Gastrocnemius medialis (tissue), 4 donors: ENCODE data around the gene SPACA9. TPM values are rescaled to one million over a fixed set of nuclear protein-coding genes. Genes with fewer than 3 reads are reported as not detected.

Experiments used
- ATAC-seq, 2 donors: fragments of 150-250 bp; one replicate each; pipeline ENCODE4 v1.9.1; 2016
- DNase-seq, 2 donors: peaks; one replicate each; pipeline ENCODE4 v3.0.0-alpha.2; 2019
- H3K27ac ChIP-seq, 4 donors: fragments of 200-600 bp; sonication (generic); 1 replicate in 1 of 4; 2 replicates in 3 of 4; pipeline ENCODE4 v1.5.1; 2016 to 2018; ENCODE audit warnings: mild to moderate bottlenecking in 2 of 4, moderate library complexity in 1 of 4
- H3K27me3 ChIP-seq, 3 donors: fragments of 200-600 bp; sonication (generic) in 2 of 3; 1 replicate in 1 of 3; 2 replicates in 2 of 3; pipeline versions ENCODE4 v1.5.1 to v1.6.0; 2016 to 2019; ENCODE audit warnings: mild to moderate bottlenecking in 1 of 3, moderate library complexity in 1 of 3
- H3K36me3 ChIP-seq, 2 donors: fragments of 200-600 bp; sonication (generic) in 1 of 2; one replicate each; pipeline ENCODE4 v1.5.1; 2017 to 2018
- H3K4me1 ChIP-seq, 2 donors: fragments of 200-600 bp; sonication (generic) in 1 of 2; one replicate each; pipeline ENCODE4 v1.5.1; 2016 to 2017; ENCODE audit warnings: mild to moderate bottlenecking in 2 of 2
- H3K4me3 ChIP-seq, 4 donors: fragments of 200-600 bp; sonication (generic) in 3 of 4; 1 replicate in 1 of 4; 2 replicates in 3 of 4; pipeline ENCODE4 v1.5.1; 2016 to 2019; ENCODE audit warnings: mild to moderate bottlenecking in 2 of 4
- H3K9me3 ChIP-seq, 3 donors: fragments of 200-600 bp; sonication (generic) in 2 of 3; 1 replicate in 1 of 3; 2 replicates in 2 of 3; pipeline ENCODE4 v1.5.1; 2016 to 2019
- CTCF ChIP-seq, 5 experiments: fragments of 450-650 bp in 3 of 5; fragments of 200-600 bp in 2 of 5; sonication (generic) in 2 of 5; IDR thresholded peaks in 4 of 5; conservative IDR thresholded peaks in 1 of 5; 1 replicate in 4 of 5; 2 replicates in 1 of 5; pipeline ENCODE4 v1.5.1; 2016 to 2019; ENCODE audit warnings: antibody characterized with exemption in 5 of 5, mild to moderate bottlenecking in 3 of 5, moderate library complexity in 3 of 5
- POLR2A ChIP-seq, 2 donors: fragments of 450-650 bp; IDR thresholded peaks; one replicate each; pipeline ENCODE4 v1.6.1; 2017; ENCODE audit warnings: antibody characterized with exemption in 2 of 2, mild to moderate bottlenecking in 2 of 2, moderate library complexity in 2 of 2
- in situ Hi-C, 4 donors: fragments of 200-750 bp; cut with MboI; loops; one replicate each; pipeline versions ENCODE4 v1.15.0 to v1.8.0; 2017; ENCODE audit warnings: low sequenced_read_pairs in 4 of 4
- intact Hi-C: fragments of 100-400 bp; cut with DNase I; formaldehyde crosslinking; loops from one replicate; pipeline ENCODE4 v1.15.1; 2023; ENCODE audit warnings: low total_unique reads
- total RNA-seq, 4 donors: library from RNA; depleted of rRNA; stranded (reverse); fragments of >200 nt; gene quantifications; one replicate each; pipeline versions ENCODE4 v1.1.0 to v1.2.3, GENCODE V29; 2016

SPACA9 gene
- total RNA-seq, 4 donors from 2014 or later = 0.24 to 2.5 (median 1.0) TPM

GRCh38 chr9:132931178-132931735 is 52.6 kb downstream of the SPACA9 start:
- Histone ChIP-seq H3K4me3 (no peak overlapping the region), H3K36me3 (peaks cover 0 to 26% of the 10 kb centered on the region in 2 donors), H3K9me3 (no peaks in the 10 kb centered on the region), H3K27me3 (no peaks in the 10 kb centered on the region), H3K4me1 (no peaks in the 10 kb centered on the region), H3K27ac (no peak overlapping the region)
- intact Hi-C loops (no loop called here), in situ Hi-C loops (no loop called here)
- DNase-seq (no peak), ATAC-seq (no peak)
- TF ChIP-seq CTCF (IDR thresholded peaks at IDR 0.05 in 4 of 5, conservative IDR thresholded peaks at IDR 0.05 in 1 of 5) (no peak), POLR2A (IDR thresholded peaks at IDR 0.05) (no peak)

- in situ Hi-C loops (no loop called here), intact Hi-C loops (no loop called here)
- Histone ChIP-seq H3K4me3 (no peak overlapping the region), H3K27ac (no peak overlapping the region), H3K9me3 (no peaks in the 10 kb centered on the region), H3K27me3 (no peaks in the 10 kb centered on the region), H3K36me3 (no peaks in the 10 kb centered on the region), H3K4me1 (peaks cover 16 to 19% of the 10 kb centered on the region in 2 donors)
- DNase-seq (no peak), ATAC-seq (no peak)
- TF ChIP-seq POLR2A (IDR thresholded peaks at IDR 0.05) = no peak
- no peak for TF ChIP-seq CTCF (IDR thresholded peaks at IDR 0.05 in 4 of 5, conservative IDR thresholded peaks at IDR 0.05 in 1 of 5)
Measured at GRCh38 chr9:132935026-132935425, 56.3 kb downstream of the SPACA9 start.

- DNase-seq (no peak), ATAC-seq (no peak)
- Histone ChIP-seq H3K36me3 (no peaks in the 10 kb centered on the region), H3K9me3 (no peaks in the 10 kb centered on the region), H3K4me3 (no peak overlapping the region), H3K27me3 (no peaks in the 10 kb centered on the region), H3K4me1 (peaks cover 36 to 37% of the 10 kb centered on the region in 2 donors), H3K27ac (no peak overlapping the region)
- in situ Hi-C loops (no loop called here), intact Hi-C loops (no loop called here)
- no peak for TF ChIP-seq POLR2A (IDR thresholded peaks at IDR 0.05)
- TF ChIP-seq CTCF (IDR thresholded peaks at IDR 0.05 in 4 of 5, conservative IDR thresholded peaks at IDR 0.05 in 1 of 5) = no peak
Measured at GRCh38 chr9:132937463-132937901, 58.8 kb downstream of the SPACA9 start.

- H3K4me3 ChIP-seq = no peak overlapping the region
- ATAC-seq = peak in 1 of 2 donors; percentile 49
- peaks cover 49 to 52% of the 10 kb centered on the region in 2 donors for H3K4me1 ChIP-seq
- no peaks in the 10 kb centered on the region for H3K36me3 ChIP-seq
- DNase-seq = no peak
- in situ Hi-C loops = no loop called here
- TF ChIP-seq CTCF (IDR thresholded peaks at IDR 0.05 in 4 of 5, conservative IDR thresholded peaks at IDR 0.05 in 1 of 5) (no peak), POLR2A (IDR thresholded peaks at IDR 0.05) (no peak)
- no peaks in the 10 kb centered on the region for H3K27me3 ChIP-seq
- H3K9me3 ChIP-seq = no peaks in the 10 kb centered on the region
- intact Hi-C loops = no loop called here
- H3K27ac ChIP-seq = peak overlapping the region; percentile 26 to 45 (median 35)
Measured at GRCh38 chr9:132939169-132939568, 60.5 kb downstream of the SPACA9 start.

Other genes with a start within 250 kb of the SPACA9 start
- 1 to 10 TPM; 5.4 to 8.8 (median 6.4) TPM for gene DDX31, start 208.9 kb upstream of the SPACA9 start, total RNA-seq
- 10 to 100 TPM in 3 of 4 donors, 1 to 10 TPM in 1; 9.2 to 11.7 (median 10.8) TPM for gene GTF3C4, start 208.4 kb upstream of the SPACA9 start, total RNA-seq
- gene AK8, start 614 bp upstream of the SPACA9 start, total RNA-seq = not detected
- 10 to 100 TPM; 36.7 to 45.3 (median 39.7) TPM for gene TSC1, start 65.7 kb downstream of the SPACA9 start, total RNA-seq
- not detected for gene GFI1B, start 99.8 kb downstream of the SPACA9 start, total RNA-seq
- 10 to 100 TPM; 48.1 to 55.3 (median 51.5) TPM for gene GTF3C5, start 152.1 kb downstream of the SPACA9 start, total RNA-seq
- 1 to 10 TPM in 1 of 4 donors, under 1 TPM in 1, not detected in 2; 0.13 to 1.8 TPM for gene CEL, start 183.1 kb downstream of the SPACA9 start, total RNA-seq
- gene RALGDS, start 242.3 kb downstream of the SPACA9 start, total RNA-seq = 10 to 100 TPM; 21.1 to 47.0 (median 36.9) TPM